ENCODE data around the gene MDM2. TPM values are rescaled to one million over a fixed set of nuclear protein-coding genes. Genes with fewer than 3 reads are reported as not detected.

MDM2 gene
- 95.8 and 184 TPM in 2 replicates for total RNA-seq

DNA sequence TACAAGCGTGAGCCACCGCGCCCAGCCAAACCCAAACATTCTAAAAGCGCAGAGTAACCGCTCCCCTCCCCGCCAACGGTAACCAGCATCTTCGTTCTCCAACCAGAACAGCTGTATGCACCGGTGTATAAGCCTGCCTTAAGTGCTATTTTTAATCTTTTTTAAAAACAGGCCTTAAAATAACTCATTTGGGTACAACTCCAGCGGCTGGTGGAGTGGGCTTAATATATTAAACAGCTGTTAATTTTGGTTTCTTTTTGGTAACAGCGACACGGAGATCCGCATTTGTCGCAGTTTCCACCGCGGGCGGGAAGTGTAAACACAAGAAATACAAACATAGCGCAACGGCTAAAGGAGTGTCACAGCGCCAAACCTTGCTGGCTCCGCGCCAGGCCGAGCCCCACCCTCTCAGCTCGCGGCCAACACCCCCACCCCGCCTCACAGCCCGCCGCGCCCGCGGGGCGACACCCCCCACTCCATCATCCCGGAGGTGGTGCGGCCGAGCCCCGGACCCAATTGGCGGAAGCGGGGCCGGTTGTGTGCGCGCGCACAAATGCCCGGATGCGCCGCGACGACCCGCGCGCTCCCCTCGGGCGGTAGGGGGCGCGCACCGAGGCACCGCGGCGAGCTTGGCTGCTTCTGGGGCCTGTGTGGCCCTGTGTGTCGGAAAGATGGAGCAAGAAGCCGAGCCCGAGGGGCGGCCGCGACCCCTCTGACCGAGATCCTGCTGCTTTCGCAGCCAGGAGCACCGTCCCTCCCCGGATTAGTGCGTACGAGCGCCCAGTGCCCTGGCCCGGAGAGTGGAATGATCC is at the start of gene MDM2:
MDM2 (plus strand) TSS at position 602 of the 812 bp plus-strand sequence. CDS start 301 bp downstream, outside the sequence.

Other genes starting within 250 kb of the MDM2 start
- gene RAP1B, start 197.3 kb upstream of the MDM2 start, total RNA-seq = 204 and 235 TPM in 2 replicates
- gene NUP107, start 121.2 kb upstream of the MDM2 start, total RNA-seq = 26.0 and 47.3 TPM in 2 replicates
- 3.8 and 4.8 TPM in 2 replicates for gene SLC35E3, start 62.0 kb upstream of the MDM2 start, total RNA-seq
- 0.33 and 0.60 TPM in 2 replicates for gene CPM, start 125.0 kb downstream of the MDM2 start, total RNA-seq

Data from dermis lymphatic vessel endothelial cell (primary cell).